ENCODE results near the gene PRDX2. TPM values are rescaled to one million over a fixed set of nuclear protein-coding genes. Genes with fewer than 3 reads are reported as not detected.
"Not testable (repeated sequence)": the region's sequence is repeated elsewhere in the genome, so short reads cannot be mapped to it uniquely, and the experiment has no call there.

PRDX2 gene
- polyA plus RNA-seq: 832 and 882 TPM in 2 replicates
- polyA minus RNA-seq: 318 and 324 TPM in 2 replicates

GRCh38 chr19:12801466-12802266, at the start of gene PRDX2, which contains the start of gene THSD8:
TSS of gene PRDX2 (minus strand) at chr19:12801800. CDS start at chr19:12801261, 539 bp downstream.
TSS of gene THSD8 (plus strand) at chr19:12802069. CDS start at chr19:12802072, 3 bp downstream.
- Histone ChIP-seq H3K4me2 (ENCODE audit: low read length) (peak within 1 kb of the TSS; percentile 93), H3K9ac (ENCODE audit: low read length) (peak within 1 kb of the TSS; percentile 97), H3K27ac (ENCODE audit: low read length) (peak within 1 kb of the TSS; percentile 85), H3K79me2 (replicated peaks; ENCODE audit: insufficient read depth, low read length) (peaks cover 19% of the 10 kb centered on the region), H3K9me2 (ENCODE audit: insufficient read depth, low read length) (no peaks in the 10 kb centered on the region), H2AFZ (ENCODE audit: low read depth, low read length) (peak within 1 kb of the TSS; percentile 83), H3K9me3 (ENCODE audit: low read length) (no peaks in the 10 kb centered on the region), H3K27me3 (ENCODE audit: insufficient read depth, low read depth, low read length) (no peaks in the 10 kb centered on the region), H3K36me3 (ENCODE audit: insufficient read depth, low read length) (no peaks in the 10 kb centered on the region), H3F3A (ENCODE audit: insufficient read depth, low read length, poor library complexity, severe bottlenecking) (no peaks in the 10 kb centered on the region), H4K20me1 (ENCODE audit: insufficient read depth) (no peaks in the 10 kb centered on the region), H3K4me3 (ENCODE audit: low read length) (peak within 1 kb of the TSS; percentile 95)
- TF ChIP-seq SMC3 (conservative IDR thresholded peaks at IDR 0.05; ENCODE audit: poor library complexity) (peak; percentile 44), EZH2 (IDR thresholded peaks at IDR 0.05; ENCODE audit: borderline replicate concordance, insufficient read depth, low read length, poor library complexity, severe bottlenecking) (no peak), TAF1 (IDR thresholded peaks at IDR 0.05; ENCODE audit: low read depth) (peak; percentile 97), CTCF (IDR thresholded peaks at IDR 0.05; ENCODE audit: poor library complexity, severe bottlenecking) (peak; percentile 49), RAD21 (conservative IDR thresholded peaks at IDR 0.05) (peak; percentile 38), EP300 (conservative IDR thresholded peaks at IDR 0.05; ENCODE audit: poor library complexity, severe bottlenecking) (peak; percentile 72), MXI1 (conservative IDR thresholded peaks at IDR 0.05; ENCODE audit: poor library complexity, severe bottlenecking) (peak; percentile 87), POLR2AphosphoS5 (IDR thresholded peaks at IDR 0.05) (peak; percentile 98)
- TF ChIP-seq, protein P1, sequence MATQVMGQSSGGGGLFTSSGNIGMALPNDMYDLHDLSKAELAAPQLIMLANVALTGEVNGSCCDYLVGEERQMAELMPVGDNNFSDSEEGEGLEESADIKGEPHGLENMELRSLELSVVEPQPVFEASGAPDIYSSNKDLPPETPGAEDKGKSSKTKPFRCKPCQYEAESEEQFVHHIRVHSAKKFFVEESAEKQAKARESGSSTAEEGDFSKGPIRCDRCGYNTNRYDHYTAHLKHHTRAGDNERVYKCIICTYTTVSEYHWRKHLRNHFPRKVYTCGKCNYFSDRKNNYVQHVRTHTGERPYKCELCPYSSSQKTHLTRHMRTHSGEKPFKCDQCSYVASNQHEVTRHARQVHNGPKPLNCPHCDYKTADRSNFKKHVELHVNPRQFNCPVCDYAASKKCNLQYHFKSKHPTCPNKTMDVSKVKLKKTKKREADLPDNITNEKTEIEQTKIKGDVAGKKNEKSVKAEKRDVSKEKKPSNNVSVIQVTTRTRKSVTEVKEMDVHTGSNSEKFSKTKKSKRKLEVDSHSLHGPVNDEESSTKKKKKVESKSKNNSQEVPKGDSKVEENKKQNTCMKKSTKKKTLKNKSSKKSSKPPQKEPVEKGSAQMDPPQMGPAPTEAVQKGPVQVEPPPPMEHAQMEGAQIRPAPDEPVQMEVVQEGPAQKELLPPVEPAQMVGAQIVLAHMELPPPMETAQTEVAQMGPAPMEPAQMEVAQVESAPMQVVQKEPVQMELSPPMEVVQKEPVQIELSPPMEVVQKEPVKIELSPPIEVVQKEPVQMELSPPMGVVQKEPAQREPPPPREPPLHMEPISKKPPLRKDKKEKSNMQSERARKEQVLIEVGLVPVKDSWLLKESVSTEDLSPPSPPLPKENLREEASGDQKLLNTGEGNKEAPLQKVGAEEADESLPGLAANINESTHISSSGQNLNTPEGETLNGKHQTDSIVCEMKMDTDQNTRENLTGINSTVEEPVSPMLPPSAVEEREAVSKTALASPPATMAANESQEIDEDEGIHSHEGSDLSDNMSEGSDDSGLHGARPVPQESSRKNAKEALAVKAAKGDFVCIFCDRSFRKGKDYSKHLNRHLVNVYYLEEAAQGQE (IDR thresholded peaks at IDR 0.05; ENCODE audit: borderline replicate concordance): peak; percentile 96

GRCh38 chr19:12847159-12848139, 45.8 kb upstream of the PRDX2 start:
- peak; percentile 93 for TF ChIP-seq CTCF (IDR thresholded peaks at IDR 0.05; ENCODE audit: poor library complexity, severe bottlenecking)
- TF ChIP-seq SMC3 (conservative IDR thresholded peaks at IDR 0.05; ENCODE audit: poor library complexity): peak; percentile 77
- TF ChIP-seq EP300 (conservative IDR thresholded peaks at IDR 0.05; ENCODE audit: poor library complexity, severe bottlenecking): no peak
- TF ChIP-seq RAD21 (conservative IDR thresholded peaks at IDR 0.05): peak; percentile 86
- peak; percentile 17 for TF ChIP-seq MXI1 (conservative IDR thresholded peaks at IDR 0.05; ENCODE audit: poor library complexity, severe bottlenecking)
- Histone ChIP-seq H4K20me1 (ENCODE audit: insufficient read depth) (peaks cover 10% of the 10 kb centered on the region), H3K4me2 (ENCODE audit: low read length) (no peak overlapping the region), H3K79me2 (replicated peaks; ENCODE audit: insufficient read depth, low read length) (peaks cover 6% of the 10 kb centered on the region), H2AFZ (ENCODE audit: low read depth, low read length) (no peak overlapping the region), H3K4me3 (ENCODE audit: low read length) (no peak overlapping the region), H3K9me3 (ENCODE audit: low read length) (no peaks in the 10 kb centered on the region), H3K9me2 (ENCODE audit: insufficient read depth, low read length) (no peaks in the 10 kb centered on the region), H3K9ac (ENCODE audit: low read length) (no peak overlapping the region), H3K36me3 (ENCODE audit: insufficient read depth, low read length) (peaks cover 15% of the 10 kb centered on the region), H3F3A (ENCODE audit: insufficient read depth, low read length, poor library complexity, severe bottlenecking) (no peaks in the 10 kb centered on the region), H3K27me3 (ENCODE audit: insufficient read depth, low read depth, low read length) (no peaks in the 10 kb centered on the region), H3K27ac (ENCODE audit: low read length) (no peak overlapping the region)

DNA sequence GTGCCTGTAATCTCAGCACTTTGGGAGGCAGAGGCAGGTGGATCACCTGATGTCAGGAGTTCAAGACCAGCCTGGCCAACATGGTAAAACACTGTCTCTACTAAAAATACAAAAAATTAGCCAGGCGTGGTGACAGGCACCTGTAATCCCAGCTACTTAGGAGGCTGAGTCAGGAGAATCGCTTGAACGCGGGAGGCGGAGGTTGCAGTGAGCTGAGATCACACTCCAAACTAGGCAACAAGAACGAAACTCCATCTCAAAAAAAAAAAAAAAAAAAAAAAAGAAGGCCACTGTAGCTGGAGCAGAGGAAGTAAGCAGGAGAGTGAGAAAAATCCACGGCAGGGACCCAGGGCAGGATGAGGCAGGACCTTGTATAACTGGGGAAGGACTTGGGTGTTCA, 45.0 kb upstream of the PRDX2 start:
- H3K9ac ChIP-seq (ENCODE audit: low read length); H2AFZ ChIP-seq (ENCODE audit: low read depth, low read length); H3K27me3 ChIP-seq (ENCODE audit: insufficient read depth, low read depth, low read length); H3K4me3 ChIP-seq (ENCODE audit: low read length); H3F3A ChIP-seq (ENCODE audit: insufficient read depth, low read length, poor library complexity, severe bottlenecking); H3K9me2 ChIP-seq (ENCODE audit: insufficient read depth, low read length); H3K36me3 ChIP-seq (ENCODE audit: insufficient read depth, low read length); H3K4me2 ChIP-seq (ENCODE audit: low read length); H3K9me3 ChIP-seq (ENCODE audit: low read length); H3K27ac ChIP-seq (ENCODE audit: low read length): not testable (repeated sequence)
- H3K79me2 ChIP-seq (replicated peaks; ENCODE audit: insufficient read depth, low read length): peaks cover 13% of the 10 kb centered on the region
- H4K20me1 ChIP-seq (ENCODE audit: insufficient read depth): peaks cover 14% of the 10 kb centered on the region
